HG03097 (cell line): ENCODE measurements around the gene SYNDIG1.

Source experiments
- ATAC-seq: cut with Tn5 transposase; IDR thresholded peaks from one replicate; pipeline ENCODE4 v1.9.1; 2021; ENCODE audit not compliant: unreplicated experiment, low FRiP score

Gene SYNDIG1

GRCh38 chr20:24667689-24668383 is 198.4 kb downstream of the SYNDIG1 start:
- no peak for ATAC-seq

- ATAC-seq = no peak
Measured at GRCh38 chr20:24668384-24668702, 198.9 kb downstream of the SYNDIG1 start.

DNA sequence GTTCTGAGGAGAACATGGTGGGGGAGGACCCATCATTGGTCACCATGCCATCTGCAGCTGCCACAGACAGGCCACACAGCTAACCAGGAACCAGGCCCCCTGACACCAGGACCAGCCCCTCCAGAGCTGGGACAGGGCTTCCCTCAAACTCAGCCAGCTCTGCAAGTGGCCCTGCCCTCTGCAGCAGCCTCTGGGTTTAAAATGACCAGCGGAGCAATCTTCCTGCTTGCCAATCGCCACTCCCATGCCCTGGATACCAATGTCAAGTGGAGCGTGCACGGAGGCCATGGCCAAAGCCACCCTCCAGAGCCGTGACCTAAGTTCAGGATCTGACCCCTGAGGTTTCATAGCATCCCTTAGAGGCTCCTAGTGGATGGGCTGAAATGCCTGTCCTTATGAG is 199.4 kb downstream of the SYNDIG1 start:
- no peak for ATAC-seq

GRCh38 chr20:24669701-24670100 is 200.3 kb downstream of the SYNDIG1 start:
- no peak for ATAC-seq

DNA sequence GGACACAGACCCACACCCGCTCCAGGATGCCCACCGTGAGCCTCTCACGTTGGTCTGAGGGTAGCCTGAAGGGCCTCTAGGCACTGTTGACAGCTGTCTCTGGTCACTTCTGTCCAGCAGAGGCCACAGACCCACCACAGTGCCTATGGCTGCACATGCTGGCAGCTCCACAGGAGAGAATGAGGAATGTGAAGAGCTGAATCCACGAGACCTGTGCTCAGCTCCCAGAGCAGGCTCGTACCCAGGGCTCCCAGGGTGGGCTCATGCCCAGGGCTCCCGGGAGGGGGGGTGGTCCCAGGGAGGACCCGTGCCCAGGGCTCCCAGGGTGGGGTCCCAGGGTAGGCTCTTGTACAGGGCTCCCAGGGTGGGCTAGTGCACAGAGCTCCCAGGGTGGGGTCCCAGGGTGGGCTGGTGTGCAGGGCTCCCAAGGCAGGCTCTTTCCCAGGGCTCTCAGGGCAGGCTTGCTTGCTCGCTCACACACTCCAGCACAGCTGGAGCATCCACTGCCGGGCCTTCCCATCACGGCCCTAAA is 201.0 kb downstream of the SYNDIG1 start:
- ATAC-seq = no peak

DNA sequence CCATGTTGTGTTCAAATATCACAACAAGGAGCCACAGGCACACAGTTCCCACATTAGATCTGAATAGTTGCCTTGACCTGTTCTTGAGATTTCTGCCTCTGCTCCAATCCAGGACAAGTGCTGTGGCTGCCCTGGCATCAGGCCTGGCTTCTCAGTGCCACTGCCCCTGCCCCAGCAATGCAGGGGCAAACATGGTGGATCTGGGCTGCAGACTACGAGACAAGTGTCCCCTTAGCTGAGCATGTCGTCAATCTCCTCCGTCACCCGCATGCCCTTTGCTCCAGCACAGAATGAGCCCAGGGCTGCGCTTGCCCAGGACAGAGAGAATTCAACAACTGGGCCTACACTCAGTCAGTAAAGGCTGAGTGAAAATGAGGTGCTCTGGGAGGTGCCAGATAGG is 201.6 kb downstream of the SYNDIG1 start:
- no peak for ATAC-seq

GRCh38 chr20:24672181-24672880 is 202.9 kb downstream of the SYNDIG1 start:
- no peak for ATAC-seq

DNA sequence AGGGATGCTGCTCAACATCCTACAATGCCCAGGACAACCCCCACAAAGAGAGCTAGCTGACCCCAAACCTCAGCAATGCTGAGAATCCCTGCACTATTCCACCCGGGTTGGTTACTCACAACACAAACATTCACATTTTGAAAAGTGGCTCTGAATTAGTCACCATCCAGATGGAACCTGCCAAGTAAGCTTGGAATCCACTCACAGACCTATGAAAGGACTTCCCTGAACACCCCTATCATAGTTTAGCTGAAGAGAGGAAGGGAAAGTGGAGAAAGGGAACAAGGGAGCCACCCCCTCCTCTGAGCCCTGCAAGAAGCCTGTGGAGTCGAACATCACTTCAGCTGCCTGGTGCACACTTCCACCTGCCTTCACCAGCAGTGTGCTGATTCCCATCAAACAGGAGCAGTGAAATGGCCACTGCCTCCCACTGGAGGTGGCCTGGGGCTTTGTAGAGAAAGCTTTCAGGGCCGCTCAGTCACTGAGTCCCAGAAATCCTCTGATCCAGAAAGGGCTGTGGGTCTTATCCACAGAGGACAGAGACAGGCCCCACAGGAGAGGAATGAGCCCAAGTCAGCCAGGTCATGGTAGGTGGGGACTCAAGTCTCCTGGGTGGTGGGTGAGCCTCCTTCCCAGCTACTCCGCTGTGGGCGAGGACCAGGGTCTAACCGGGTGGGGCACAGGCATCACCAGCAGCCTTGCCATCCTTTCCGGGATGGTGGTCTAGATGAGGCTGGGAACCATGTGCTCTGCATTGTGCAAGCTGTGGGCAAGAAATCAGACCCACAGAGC is 203.7 kb downstream of the SYNDIG1 start:
- no peak for ATAC-seq

DNA sequence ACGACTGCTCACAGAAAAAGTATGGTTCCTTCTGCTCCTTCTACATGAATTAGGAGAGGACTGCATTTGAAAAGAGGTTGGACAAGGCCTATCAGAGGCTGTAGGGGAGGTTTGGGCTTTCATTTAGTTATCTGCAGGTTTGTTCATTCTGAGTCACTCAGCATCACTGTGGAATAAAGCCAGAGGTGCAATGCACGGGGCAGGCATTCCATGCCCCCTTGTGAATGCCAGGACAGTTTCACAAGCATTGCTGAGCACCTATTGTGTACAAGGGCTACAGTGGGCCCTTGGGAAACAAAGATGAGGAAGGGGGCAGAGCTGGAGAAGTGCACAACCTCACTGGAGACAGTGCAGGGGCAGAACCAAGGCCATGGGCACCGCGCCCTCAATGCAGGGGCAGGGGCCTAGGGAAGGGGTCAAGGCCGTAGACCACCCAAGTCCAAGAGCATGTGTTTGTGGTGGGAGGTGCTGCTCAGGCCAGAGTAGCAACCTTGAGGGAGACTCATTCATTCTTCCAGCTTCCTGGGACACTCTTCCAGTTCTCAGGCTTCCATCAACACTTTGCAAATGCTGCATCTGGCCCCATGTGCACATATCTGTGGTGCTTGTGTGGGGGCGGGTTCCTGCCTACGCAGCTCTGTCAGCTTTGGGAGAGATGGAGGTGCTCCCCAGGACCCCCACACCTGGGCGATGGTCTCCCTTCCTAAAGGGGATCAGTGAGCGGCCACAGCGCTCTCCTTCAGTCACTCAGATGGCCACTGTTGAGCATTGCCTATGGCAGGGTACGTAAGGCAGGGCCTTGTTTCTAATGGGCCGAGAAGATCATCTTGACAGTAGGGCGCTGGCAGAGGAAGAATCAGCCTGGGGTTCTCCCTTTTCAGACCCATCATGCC is 204.5 kb downstream of the SYNDIG1 start:
- ATAC-seq = no peak

GRCh38 chr20:24674921-24675605 is 205.6 kb downstream of the SYNDIG1 start:
- ATAC-seq = no peak

DNA sequence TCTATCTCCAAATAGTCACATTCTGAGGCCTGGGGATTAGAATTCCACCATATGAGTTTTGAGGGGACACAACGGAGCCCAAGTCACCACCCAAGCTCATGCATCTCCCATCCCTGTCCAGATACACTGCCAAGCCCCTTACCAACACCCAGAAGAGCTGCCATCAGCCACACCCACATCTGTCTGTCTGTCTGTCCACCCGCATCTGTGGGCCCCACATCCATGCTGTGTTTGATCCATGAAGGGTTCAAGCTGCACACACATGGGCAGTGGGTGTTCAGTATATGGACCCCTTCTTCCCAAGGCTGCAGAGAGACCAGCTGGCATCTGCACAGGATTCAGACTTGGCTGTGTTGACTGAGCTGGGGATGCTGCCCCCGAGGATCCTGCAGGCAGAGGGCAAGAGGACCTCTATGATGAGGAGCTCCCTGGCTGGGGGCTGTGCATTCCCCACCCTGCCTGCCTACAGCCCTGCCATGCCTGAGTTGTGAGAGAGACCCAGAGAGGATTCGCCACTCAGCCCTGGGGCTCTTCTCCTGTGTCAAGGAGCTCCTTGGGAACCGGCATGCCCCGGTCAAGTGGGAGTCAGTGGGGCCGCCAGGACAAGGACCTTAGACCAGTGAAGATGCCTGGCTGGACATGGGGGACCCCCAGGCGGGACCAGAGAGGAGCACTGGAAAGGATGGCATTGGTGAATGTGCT is 206.4 kb downstream of the SYNDIG1 start:
- no peak for ATAC-seq

DNA sequence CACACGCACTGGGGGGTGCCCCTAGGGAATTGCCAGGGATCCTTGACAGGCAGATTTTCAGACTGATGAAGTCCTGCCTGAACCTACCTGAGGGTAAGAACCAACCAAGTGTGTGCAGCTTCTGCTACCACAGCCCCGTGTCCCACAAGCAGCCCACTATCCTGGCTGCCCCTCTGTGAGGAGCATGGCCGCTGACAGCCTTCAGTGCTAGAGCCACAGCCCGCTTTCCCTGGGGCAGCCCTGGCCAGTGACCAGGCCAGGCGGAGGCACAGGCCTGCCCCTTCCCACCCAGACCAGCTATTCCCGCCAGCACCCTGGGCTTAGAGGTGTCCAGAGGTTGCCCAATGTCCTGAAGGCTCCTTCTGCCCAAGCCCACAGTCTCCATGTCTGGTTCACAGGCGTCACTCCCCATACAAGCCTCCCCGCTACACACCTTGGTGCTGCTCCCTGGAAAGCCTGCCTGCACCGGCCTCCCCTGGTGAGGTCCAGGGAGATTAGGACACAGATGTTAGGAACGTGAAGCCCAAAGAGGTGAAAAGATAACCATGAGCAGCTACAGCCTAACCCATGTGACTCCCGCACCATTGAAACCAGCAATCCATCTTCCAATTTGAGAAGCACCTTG is 207.0 kb downstream of the SYNDIG1 start:
- no peak for ATAC-seq

DNA sequence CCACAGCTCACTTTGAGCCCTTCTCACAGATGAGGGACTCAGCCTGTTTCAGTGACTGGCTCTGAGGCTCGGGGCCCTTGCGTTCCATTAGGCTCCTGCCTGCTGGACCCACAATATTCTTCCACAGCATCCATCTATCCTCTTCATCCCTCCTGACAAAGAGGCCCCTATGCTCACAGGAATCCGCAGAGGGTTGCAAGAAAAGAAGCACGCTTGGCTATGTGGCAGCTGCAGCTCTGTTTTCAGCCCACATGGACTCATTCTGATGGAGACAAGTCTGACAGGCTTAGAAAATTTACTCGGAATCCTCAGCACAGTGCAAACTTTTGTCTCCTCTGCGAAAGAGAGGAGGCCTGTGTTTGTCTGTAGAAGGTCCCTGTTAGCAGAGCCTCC is 207.5 kb downstream of the SYNDIG1 start:
- ATAC-seq = no peak

- ATAC-seq = no peak
Measured at GRCh38 chr20:24677626-24678315, 208.3 kb downstream of the SYNDIG1 start.

DNA sequence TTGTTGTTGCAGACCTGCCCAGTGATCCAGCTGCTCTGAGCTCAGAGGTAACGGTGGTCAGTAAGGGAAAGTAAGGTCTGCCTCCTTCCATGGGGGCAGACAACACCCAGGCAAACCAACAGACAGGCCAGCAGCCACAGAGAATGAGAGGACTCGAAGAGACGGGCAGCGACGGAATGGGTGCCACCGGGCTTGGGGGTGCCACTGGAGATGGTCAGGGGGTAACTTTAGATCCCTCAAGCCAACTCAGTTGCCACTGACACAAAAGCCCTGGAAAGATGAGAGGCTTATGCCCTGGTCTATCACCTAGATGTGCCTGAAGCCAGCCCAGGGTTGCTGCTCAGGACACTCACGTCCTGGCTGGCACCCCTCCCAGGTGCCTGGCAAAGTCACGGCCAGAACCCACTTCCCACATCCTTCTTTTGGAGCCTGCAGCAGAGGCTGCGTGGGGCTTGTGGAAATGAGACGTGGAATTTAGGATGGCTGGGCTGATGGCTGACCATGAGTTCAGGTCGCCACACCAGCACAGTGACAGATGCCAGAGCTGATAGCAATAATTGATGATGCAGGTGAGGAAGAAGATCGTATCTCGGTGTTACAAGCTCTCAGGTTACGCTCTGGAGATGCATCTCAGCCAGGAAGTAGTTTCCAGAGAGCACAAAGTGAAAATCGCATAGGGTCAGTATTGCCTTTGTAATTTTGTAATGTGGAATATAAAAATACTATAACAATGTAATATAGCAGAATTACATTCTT is 209.1 kb downstream of the SYNDIG1 start:
- ATAC-seq = no peak

- ATAC-seq = no peak
Measured at GRCh38 chr20:24679448-24680047, 210.1 kb downstream of the SYNDIG1 start.
